ENCODE results near the gene HEATR5B. TPM values are rescaled to one million over a fixed set of nuclear protein-coding genes. Genes with fewer than 3 reads are reported as not detected.

The HEATR5B gene
- total RNA-seq, 1 donor: 29.3 TPM

- DNase-seq (ENCODE audit: insufficient read length, low spot score, missing footprints): no peak
- Histone ChIP-seq H3K27ac (ENCODE audit: low read depth, low read length) (no peak overlapping the region), H3K9me3 (ENCODE audit: low read depth, low read length) (no peaks in the 10 kb centered on the region), H3K27me3 (ENCODE audit: insufficient read depth, low read length) (no peaks in the 10 kb centered on the region), H3K4me1 (ENCODE audit: insufficient read depth, low read length) (peaks cover 4% of the 10 kb centered on the region), H3K36me3 (ENCODE audit: insufficient read depth, low read length) (peaks cover 55% of the 10 kb centered on the region), H3K4me3 (ENCODE audit: insufficient read depth, low read length) (no peak overlapping the region), H3K4me2 (ENCODE audit: insufficient read depth, low read length) (no peak overlapping the region), H3K79me2 (ENCODE audit: insufficient read depth, low read length) (no peaks in the 10 kb centered on the region), H4K20me1 (ENCODE audit: insufficient read depth, low read length) (no peaks in the 10 kb centered on the region), H2AFZ (ENCODE audit: low read length) (no peak overlapping the region)
- TF ChIP-seq, protein P1, sequence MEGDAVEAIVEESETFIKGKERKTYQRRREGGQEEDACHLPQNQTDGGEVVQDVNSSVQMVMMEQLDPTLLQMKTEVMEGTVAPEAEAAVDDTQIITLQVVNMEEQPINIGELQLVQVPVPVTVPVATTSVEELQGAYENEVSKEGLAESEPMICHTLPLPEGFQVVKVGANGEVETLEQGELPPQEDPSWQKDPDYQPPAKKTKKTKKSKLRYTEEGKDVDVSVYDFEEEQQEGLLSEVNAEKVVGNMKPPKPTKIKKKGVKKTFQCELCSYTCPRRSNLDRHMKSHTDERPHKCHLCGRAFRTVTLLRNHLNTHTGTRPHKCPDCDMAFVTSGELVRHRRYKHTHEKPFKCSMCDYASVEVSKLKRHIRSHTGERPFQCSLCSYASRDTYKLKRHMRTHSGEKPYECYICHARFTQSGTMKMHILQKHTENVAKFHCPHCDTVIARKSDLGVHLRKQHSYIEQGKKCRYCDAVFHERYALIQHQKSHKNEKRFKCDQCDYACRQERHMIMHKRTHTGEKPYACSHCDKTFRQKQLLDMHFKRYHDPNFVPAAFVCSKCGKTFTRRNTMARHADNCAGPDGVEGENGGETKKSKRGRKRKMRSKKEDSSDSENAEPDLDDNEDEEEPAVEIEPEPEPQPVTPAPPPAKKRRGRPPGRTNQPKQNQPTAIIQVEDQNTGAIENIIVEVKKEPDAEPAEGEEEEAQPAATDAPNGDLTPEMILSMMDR (IDR thresholded peaks at IDR 0.05; ENCODE audit: extremely low read depth, low read depth, low read length): no peak
These were observed 14.4 kb upstream of the HEATR5B start for GRCh38 chr2:37098416-37099118.

DNA sequence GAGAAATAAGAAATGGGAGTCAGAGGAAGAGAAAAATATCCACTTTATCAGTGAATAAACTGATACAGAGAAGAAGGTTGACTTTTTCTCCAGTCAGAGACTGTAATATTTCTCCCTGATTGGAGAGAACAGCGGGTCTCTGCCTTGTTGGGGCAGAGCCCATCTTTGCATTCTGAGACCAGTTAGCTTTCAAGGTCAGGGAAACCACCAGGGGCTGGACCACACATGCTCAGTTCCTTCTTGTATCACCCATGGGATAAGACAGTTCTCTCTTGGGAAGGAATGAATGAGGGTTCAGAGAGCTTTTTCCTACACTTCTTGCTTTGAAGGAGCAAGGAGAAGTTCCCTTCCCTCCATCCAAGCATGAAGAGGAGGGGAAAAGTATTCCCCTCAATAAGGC is 12.4 kb upstream of the HEATR5B start:
- Histone ChIP-seq H3K9me3 (ENCODE audit: low read depth, low read length) (no peaks in the 10 kb centered on the region), H2AFZ (ENCODE audit: low read length) (no peak overlapping the region), H3K79me2 (ENCODE audit: insufficient read depth, low read length) (no peaks in the 10 kb centered on the region), H3K36me3 (ENCODE audit: insufficient read depth, low read length) (peaks cover 55% of the 10 kb centered on the region), H3K4me2 (ENCODE audit: insufficient read depth, low read length) (no peak overlapping the region), H3K27ac (ENCODE audit: low read depth, low read length) (no peak overlapping the region), H3K27me3 (ENCODE audit: insufficient read depth, low read length) (no peaks in the 10 kb centered on the region), H4K20me1 (ENCODE audit: insufficient read depth, low read length) (no peaks in the 10 kb centered on the region), H3K4me3 (ENCODE audit: insufficient read depth, low read length) (no peak overlapping the region), H3K4me1 (ENCODE audit: insufficient read depth, low read length) (no peaks in the 10 kb centered on the region)
- DNase-seq (ENCODE audit: insufficient read length, low spot score, missing footprints): no peak
- TF ChIP-seq, protein P1 (IDR thresholded peaks at IDR 0.05; ENCODE audit: extremely low read depth, low read depth, low read length): no peak

DNA sequence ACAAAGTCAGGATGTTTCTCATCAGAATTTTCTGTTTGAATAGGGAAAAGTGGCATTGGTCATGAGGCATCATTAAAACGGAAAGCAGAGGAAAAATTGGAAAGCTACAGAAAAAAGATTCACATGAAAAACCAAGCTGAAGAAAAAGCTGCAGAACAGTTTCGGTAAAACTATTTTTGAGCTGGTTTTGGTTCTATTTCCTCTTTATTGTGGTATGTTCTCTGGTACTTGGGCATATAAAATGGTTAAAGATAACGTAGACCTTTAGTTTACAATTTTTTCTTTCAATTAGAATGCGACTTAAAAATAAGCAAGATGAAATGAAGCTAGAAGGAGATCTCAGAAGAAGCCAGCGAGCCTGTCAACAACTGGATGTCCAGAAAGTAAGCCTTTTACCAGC is 7.7 kb upstream of the HEATR5B start:
- Histone ChIP-seq H3K79me2 (ENCODE audit: insufficient read depth, low read length) (peaks cover 7% of the 10 kb centered on the region), H3K36me3 (ENCODE audit: insufficient read depth, low read length) (peaks cover 48% of the 10 kb centered on the region), H3K27me3 (ENCODE audit: insufficient read depth, low read length) (no peaks in the 10 kb centered on the region), H3K27ac (ENCODE audit: low read depth, low read length) (no peak overlapping the region), H3K4me3 (ENCODE audit: insufficient read depth, low read length) (no peak overlapping the region), H3K4me1 (ENCODE audit: insufficient read depth, low read length) (no peaks in the 10 kb centered on the region), H3K4me2 (ENCODE audit: insufficient read depth, low read length) (no peak overlapping the region), H4K20me1 (ENCODE audit: insufficient read depth, low read length) (no peaks in the 10 kb centered on the region), H3K9me3 (ENCODE audit: low read depth, low read length) (no peaks in the 10 kb centered on the region), H2AFZ (ENCODE audit: low read length) (no peak overlapping the region)
- no peak for DNase-seq (ENCODE audit: insufficient read length, low spot score, missing footprints)
- TF ChIP-seq, protein P1 (IDR thresholded peaks at IDR 0.05; ENCODE audit: extremely low read depth, low read depth, low read length): no peak

- peaks cover 32% of the 10 kb centered on the region for H3K36me3 ChIP-seq (ENCODE audit: insufficient read depth, low read length)
- peaks cover 11% of the 10 kb centered on the region for H3K79me2 ChIP-seq (ENCODE audit: insufficient read depth, low read length)
- H3K4me3 ChIP-seq (ENCODE audit: insufficient read depth, low read length): no peak overlapping the region
- DNase-seq (ENCODE audit: insufficient read length, low spot score, missing footprints): no peak
- H3K9me3 ChIP-seq (ENCODE audit: low read depth, low read length): no peaks in the 10 kb centered on the region
- H2AFZ ChIP-seq (ENCODE audit: low read length): no peak overlapping the region
- no peak overlapping the region for H3K27ac ChIP-seq (ENCODE audit: low read depth, low read length)
- no peak overlapping the region for H3K4me2 ChIP-seq (ENCODE audit: insufficient read depth, low read length)
- peaks cover 10% of the 10 kb centered on the region for H3K4me1 ChIP-seq (ENCODE audit: insufficient read depth, low read length)
- TF ChIP-seq, protein P1 (IDR thresholded peaks at IDR 0.05; ENCODE audit: extremely low read depth, low read depth, low read length): no peak
- no peaks in the 10 kb centered on the region for H3K27me3 ChIP-seq (ENCODE audit: insufficient read depth, low read length)
- H4K20me1 ChIP-seq (ENCODE audit: insufficient read depth, low read length): no peaks in the 10 kb centered on the region
These were observed 5.9 kb upstream of the HEATR5B start for GRCh38 chr2:37090019-37090477.
